Measurements from ENCODE around the gene CHKA.
A peak's percentile ranks its signal among the peaks of the same experiment; 100 is the strongest.
"Not testable (repeated sequence)": the region's sequence is repeated elsewhere in the genome, so short reads cannot be mapped to it uniquely, and the experiment has no call there.

CHKA gene

DNA sequence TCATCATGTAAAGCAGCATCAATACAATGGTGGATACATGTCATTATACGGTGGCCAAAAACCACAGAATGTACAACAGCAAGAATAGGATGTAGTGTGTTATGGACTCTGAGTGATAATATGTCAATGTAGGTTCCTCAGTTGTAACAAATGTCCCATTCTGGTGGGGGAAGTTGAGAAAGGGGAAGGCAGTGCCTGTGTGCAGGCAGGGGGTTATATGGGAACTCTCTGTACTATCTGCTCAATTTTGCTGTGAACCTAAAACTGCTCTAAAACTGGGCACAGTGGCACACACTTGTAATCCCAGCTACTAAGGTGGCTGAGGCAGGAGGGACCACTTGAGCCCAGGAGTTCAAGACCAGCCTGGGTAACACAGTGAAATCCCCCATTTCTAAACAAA, 5.9 kb downstream of the CHKA start:
- DNase-seq: no peak

DNA sequence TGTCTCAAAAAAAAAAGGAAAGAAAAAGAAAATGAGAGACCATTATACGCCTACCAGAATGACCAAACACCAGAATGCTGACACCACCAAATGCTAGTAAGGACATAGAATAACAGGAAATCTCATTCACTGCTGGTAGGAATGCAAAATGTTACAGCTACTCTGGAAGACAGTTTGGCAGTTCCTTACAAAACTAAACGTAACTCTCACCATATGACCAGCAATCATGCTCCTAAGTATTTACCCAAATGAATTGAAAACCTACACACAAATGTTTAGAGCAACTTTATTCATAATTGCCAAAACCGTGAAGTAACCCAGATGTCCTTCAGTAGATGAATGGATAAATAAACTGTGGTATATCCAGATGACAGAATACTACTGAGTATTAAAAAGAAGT, 7.2 kb downstream of the CHKA start:
- DNase-seq: no peak

DNA sequence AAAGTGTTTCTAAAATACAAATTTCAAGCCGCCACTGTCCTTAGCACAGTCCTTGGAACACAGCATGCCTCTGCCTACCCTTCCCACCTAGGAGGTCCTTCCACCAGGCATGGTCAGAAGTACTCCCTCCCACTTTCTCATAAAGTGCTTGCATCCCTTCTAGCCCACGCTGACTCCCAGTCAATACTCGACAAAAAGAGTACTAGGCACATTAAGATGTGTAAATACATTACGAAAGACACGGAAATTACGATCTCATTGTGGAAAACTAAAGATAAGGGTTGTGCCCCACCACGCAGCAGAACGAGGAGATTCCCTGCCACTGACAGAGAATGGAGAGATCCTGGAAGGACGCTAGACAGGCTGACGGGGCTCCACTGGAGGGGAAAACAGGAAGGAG, 13.5 kb downstream of the CHKA start:
- no peak for DNase-seq

DNA sequence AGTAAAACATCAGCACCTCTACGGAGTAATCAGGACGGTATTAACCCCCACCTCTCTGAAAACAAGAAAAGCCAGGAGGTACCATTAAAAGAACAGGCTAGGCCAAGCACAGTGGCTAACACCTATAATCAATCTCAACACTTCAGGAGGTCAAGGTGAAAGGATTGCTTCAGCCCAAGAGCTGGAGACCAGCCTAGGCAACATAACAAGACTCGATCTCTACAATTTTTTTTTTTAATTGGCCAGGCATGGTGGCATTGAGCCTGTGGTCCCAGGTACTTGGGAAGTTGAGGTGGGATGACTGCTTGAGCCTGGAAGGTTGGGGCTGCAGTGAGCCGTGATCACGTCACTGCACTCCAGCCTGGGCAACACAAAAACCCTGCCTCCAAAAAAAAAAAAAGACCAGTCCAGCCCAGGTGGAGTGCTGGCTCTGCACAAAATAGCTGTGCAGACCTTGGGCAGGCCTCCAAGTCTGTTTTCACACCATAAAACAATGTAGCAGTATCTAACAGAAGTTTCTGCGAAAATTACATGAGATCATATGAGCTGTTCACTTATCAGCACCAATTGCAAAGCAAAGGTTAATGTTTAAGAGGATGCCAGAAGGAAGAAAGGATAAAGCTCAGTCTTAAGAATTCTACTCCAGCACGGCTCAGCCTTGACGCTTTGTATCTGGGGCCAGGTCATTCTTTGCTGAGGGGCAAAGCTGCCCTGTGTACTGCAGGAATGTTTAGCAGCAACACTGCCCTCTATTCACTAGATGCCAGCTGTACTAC, 14.8 kb downstream of the CHKA start:
- DNase-seq: no peak

DNA sequence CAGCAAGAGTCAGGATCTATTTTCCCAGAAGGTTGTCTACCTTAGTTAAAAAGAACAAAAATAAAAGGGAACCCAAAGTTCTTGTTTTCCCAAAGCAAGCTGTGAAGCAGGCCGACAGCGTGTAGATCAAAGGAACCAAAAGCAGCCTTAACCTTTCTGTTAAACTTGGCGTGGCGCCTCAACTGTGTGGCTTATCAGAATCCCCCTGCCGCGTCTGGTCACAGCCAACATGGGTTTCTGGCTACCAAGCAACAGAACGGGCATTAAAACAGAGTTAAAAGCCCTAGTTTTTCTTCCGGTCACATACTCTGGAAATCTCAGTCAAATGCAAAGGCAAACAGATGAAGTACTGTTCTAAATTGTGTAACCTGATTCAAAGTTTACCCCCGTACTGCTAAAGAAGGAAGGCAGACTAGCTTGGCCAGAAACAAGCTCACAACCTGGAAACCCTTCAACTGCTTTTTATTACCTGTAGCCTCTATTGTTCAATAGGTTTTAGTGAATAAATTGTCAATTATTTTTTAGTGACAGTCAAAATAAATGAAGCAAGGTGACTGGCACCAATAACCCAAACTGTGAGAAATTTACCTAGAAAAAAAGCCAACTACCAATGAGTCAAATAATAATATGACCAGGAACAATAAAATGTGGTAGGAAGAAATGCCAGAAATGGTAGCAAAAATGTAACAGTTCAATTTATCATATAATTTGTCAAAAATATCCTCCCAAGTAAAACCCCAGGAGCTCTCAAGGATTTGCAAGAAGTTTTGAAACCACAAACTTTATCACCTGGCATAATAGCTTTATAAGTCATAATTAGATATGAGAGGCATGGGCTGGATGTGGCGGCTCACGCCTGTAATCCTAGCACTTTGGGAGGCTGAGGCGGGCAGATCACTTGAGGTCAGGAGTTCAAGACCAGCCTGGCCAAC, 21.4 kb downstream of the CHKA start:
- peak; percentile 24 to 30 for DNase-seq

DNA sequence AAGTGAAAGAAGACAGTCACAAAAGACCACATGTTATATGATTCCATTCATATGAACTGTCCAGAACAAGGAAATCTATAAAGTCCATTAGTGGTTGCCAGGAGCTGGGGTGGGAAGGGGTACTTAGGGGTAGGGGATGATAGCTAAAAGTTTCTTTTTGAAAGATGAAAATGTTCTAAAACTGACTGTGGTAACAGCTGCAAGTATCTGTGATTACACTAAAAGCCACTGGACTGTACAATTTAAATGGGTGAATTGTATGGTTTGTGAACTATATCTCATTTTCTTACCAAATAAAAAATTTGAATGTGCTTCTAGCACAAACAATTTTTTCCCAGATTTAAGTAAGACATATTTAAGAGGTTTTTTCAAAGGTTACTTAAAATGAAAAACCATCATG, 22.1 kb downstream of the CHKA start:
- no peak for DNase-seq

DNA sequence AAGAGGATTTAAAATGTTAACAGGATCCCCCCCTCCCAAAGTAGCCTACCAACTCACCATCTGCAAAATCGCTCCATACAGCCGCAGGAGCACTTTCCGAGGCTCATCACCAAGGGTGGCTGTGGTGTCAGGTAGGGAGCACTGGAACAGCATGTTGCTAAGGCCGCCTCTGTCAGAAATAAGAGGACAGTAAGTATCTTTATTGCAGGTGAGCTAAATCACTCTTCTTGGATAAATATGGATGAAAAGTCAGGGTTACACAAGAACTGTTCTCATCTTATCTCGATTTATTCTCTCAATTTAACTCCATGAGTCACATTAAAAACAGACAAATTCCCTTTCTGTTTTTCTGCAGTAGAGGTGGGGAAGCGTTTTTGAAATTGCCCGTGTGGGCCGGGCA, 24.2 kb downstream of the CHKA start:
- no peak for DNase-seq

DNA sequence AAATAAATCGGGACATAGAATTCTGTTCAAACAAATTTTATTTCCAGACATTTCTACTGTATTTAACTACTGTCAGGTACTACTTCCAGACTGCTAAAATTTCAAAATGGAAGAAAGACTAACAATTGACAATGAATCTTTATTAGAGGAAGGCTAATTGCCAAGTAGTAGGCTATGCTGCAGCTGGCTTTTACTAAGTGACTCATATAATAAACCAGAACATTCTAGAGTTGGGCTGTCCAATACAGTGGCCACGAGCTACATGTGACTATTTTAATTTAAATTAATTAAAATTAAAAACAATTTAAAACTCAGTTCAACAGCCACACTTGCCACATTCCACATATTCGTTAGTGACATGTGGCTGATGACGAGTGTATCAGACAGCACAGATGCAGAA, 27.6 kb downstream of the CHKA start:
- DNase-seq: no peak

DNA sequence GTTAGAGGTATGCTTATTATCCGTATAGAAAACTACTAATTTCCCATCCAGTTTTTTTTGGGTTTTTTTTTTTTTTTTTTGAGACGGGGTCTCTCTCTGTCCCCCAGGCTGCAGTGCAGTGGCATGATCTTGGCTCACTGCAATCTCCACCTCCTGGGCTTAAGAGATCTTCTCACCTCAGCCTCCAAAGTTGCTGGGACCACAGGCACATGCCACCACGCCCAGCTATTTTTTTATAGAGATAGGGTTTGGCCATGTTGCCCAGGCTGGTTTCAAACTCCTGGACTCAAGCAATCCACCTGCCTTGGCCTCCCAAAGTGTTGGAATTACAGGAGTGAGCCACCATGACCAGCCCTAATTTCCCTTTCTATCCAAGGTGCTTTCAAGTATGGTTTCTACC, 28.2 kb downstream of the CHKA start:
- not testable (repeated sequence) for DNase-seq

DNA sequence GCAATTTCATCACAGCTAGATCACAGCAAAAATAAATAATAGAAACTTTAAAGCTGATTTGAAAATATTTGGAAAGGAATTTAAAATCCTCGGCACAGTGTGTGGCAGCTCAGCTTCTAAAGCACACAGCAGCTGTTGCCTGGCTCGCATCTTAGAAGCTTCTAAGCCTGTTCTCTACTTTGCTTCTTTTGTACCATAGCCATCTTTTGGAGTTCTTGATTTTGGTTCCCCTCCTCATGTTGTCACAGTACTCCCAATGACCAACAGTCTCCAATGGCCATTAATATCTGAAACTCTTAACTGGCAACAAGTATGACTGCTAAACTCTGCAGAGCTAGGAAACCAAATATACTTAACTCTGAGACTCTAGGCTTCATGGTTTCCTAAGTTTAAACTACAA, 28.8 kb downstream of the CHKA start:
- DNase-seq: no peak

DNA sequence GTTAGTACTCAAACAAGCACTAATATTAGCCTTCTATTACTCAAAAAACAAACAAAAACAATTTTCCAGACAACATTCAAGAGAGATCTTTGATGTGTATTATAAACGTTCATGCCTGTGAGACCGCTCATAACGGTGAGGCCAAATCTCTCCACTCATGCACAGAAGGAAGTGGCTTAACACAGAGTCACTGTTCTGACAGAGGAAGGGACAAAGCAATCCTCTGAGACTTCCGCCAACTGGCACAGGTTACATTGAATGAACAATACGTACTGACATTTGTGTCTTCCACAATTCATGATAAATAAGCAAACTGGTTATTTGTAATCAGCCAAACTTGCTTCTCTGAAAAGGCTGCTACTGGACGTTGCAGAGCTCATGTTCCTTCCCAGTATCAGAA, 30.5 kb downstream of the CHKA start:
- DNase-seq: no peak

DNA sequence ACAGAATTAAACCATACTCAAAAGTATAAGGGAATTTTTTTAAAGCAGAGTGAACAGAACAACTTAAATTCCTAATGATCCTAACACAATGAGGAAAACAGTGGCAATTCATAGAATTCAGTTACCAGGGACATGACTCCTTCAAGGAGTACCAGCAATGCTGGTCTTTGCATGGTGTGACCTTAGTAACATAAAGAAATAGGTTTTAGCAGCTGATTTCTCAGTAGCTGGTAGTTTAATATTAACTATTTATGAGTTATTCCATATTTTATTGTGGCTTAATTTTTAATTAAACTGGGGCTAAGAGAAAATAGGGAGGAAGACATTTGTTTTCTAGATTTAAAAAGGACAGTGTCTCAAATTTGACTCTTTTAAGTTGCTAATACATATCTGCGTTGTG, 30.9 kb downstream of the CHKA start:
- DNase-seq: no peak

DNA sequence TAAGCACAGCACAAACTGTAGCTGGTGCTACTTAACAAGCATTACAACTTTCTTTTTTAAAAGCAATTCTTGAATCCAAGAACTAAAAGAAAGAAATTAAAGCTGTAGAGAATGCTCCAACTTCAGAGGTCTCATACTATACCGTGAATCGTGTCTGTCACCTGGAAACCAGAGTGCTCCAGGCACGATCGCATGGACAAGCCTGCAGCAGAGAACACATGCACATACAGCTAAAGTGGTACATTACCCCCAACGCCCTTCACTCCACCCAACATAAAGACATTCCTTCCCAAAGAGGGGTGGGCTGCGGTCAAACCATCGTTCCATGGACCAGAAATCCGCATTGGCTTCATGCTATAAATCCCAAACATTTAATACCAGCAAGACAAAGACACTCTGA, 31.5 kb downstream of the CHKA start:
- no peak for DNase-seq

DNA sequence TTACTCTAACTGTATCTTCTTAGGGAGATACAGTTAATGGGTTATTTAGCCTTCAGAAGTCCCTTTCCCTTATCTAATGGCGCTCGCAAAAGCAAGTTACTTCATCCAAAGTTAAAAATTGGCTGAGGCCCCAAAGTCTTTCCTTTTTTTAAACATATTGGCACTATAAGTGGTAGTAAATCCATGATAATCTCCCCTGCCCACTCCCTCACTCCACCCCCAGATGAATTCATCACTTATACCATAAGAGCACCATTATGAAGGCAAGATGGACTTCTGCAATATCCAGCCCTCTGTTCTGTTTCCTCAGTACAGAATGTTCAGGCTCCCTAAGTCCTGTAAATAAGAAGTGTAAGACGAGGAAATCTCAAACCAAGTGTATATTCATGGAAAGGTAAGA, 37.7 kb downstream of the CHKA start:
- no peak for DNase-seq

DNA sequence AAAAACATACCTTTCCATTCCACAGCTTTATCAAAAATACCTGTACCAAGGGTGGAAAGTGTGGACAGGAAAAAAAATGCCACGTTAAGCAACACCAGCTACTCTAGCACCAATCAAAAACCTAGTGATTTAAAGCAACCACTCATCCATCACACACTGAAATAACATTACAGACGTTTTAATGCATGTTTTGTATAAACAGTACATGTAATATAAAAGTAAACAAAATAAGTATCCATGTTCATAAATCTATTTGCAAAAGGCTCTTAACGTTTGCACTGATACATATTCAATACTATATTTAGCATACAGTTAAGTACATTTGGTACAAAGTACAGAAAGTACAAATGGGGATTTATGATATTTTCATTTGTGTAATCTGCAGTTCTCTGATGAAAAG, 38.7 kb downstream of the CHKA start:
- DNase-seq: no peak

DNA sequence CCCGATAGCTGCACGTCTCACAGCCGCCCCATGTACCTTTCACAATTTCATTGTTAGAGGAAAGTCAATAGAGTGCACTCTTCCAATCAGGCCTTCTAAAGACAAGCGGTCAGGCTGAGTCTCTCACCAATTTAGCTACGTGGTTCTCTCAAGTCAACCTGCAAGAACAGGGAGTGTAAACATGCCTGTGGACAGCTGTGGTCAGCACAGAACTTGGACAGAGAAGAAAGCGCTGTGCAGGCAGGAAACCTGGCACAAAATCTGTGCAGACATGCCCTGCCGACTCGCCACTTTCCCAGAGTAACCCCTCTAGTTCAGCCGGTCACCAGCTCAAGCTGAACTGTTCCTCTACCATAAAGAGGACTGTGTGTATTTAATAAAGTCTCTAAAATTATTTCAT, 39.5 kb downstream of the CHKA start:
- DNase-seq: no peak

DNA sequence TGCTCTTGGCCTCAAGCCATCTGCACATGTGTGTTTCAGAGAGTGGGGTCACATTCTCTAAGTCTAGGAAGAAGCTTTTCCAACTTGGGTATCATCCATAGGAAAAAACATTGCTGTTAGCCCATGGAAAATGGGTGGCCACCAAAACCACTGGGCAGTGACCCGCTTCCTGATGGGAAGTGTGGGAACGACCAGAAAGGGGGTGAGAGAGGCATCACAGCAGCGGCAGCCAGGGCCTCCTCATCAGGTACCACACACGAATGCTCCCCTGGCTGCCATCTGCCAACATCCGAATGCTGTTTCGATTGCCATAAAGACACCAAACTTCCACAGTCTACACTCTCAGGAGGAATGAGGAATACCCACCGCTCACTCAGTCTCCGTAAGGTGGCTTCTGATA, 40.3 kb downstream of the CHKA start:
- DNase-seq: no peak

DNA sequence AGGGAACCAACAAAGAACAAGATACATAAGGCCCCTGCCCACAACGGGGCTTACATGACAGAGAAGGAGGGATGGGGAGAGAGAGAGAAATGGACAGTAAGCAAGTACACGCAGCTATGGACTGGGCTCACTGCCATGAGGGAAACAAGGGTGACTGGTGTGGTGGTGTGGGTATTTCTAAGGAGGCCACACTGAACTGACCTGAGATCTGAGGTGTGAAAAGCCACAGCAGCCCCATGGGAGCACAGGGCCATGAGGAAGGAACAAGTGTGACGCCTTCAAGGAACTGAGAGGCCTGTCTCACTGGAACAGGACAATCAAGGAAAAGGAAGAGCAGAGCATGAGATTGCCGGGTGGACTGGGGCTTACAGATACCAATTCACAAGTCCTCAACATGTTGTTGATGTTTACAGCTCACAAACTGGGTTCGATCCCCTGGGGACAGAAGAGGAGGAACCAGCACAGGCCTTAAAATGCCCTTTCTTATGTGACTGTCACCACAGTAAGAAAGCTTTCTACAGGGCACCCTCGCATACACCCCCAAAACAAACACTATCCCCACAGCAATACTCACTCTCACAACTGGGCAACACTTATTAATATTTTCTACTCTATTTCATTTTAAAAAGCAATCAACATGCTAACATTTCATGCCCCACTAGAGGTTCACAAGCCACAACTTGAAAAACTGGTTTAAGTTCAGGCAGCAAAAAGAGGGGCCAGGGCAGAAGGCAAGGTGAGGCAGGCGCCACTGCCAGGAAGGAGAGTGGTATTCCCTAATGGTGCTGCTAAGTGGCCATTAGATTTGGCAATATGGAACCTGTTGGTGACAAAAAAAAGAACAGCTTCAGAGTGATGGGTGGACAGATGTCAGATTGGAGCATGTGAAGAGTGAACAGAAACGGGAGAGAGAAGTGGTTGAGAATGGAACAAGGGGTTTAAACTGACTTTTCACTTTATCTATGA, 43.3 kb downstream of the CHKA start:
- DNase-seq: no peak

DNA sequence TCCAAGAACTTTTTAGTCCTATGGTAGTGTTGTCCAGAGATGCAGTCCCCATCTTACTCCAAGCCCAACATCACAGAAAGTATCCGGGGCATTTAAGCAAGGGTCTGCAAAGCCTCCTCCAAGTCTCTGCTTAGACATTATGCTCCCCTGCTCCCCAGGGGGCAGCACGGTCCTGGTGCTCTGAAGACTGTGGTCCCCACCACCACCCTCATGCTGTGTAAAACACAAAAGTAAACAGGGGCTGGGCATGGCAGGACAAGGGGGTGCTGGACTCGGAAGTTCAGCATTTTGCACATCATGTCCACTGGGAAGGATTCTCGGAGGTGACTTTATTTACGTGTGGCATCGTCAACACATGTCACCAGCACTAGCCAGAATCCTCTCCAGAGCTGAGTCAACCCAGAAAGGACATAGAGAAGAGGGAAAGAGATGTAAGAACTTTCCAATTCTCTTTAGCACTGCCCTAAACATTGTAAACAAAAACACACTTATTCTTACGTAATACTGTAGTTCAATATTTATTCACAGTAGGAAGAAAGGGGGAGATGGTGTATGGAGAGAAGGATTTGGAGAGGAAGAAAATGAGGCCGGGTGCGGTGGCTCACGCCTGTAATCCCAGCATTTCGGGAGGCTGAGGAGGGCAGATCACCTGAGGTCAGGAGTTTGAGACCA, 44.7 kb downstream of the CHKA start:
- DNase-seq: no peak

DNA sequence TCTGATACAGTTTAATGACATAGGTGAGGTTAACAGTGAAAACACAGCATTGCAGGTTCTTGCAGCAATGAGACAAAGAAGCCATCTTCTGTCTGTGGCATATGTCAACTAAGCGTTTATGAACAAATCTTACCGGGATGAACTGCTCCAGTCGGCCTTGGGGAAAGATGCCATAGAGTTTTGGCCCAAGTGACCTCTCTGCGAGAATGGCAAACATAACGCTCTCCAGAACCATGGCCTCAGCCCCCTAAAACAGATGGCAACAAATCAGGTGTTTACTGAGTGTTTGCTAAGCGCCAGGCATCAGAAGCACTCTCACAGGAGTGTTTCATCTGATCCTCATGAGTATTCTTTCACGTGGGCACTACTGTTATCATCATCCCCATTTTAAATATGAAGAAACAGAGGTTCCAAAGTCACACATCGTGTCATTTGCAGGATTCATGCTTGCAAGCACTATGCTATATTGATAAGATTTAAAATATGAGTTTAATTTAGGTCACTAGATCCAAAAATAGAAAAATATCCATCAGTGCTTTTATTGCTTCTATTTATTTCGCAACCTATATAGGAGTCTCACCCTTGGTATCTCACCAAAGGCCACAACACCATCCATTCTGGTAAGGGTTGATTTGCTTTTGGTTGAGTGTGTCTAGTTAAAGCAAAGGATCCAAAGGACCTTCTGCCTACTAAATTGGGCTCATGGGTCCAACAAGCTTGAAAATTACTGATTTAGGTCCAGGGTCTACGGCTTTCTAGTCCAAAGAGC, 46.4 kb downstream of the CHKA start:
- DNase-seq: no peak

DNA sequence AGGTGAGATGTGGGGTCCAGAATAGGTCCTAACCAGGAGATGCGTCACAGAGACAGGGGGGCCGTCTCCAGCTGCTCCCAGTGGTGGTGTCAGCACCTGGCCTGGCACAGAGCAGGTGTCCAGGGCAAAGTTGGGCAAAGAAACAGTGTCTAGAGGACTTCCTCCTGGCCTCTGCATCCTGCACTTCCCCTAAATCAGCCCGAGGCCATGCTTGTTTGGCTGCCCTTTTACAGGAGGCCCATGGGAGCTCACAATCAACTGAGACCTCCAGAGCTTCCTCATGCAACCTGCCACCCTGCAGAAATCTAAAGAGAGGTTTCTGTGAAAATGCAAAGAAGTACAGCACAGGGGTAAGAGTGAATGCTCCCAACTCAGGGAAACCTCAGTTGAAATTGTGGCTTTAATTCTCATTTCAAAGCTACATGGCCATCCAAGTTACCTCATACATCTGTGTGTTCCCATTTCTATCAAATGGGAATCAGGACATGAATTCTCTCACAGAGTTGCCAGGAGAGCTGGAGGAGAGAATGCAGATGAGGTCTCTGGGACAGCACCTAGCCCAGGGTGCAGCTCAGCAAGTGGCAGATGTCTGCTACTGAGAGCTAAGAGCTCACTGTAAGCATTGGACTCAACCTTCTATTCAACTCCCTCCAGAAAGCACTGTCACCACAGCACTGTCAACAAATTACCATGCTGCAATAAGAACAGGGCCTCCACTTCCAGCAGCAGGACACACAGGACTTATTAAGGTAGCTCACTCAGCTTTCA, 49.7 kb downstream of the CHKA start:
- DNase-seq: no peak
